CD4-positive, alpha-beta T cell treated with Interleukin-17A for 1 hour (primary cell): ENCODE measurements around the gene ANGEL1.
A peak's percentile ranks its signal among the peaks of the same experiment; 100 is the strongest.

ENCODE experiments used
- DNase-seq: peaks from one replicate; pipeline ENCODE4 v3.0.0-alpha.2; 2020

The ANGEL1 gene

GRCh38 chr14:76814726-76815645 lies 2.3 kb upstream of the ANGEL1 start:
- no peak for DNase-seq

- DNase-seq, result peak; percentile 17
Observed at GRCh38 chr14:76812093-76812421, 625 bp downstream of the ANGEL1 start.

DNA sequence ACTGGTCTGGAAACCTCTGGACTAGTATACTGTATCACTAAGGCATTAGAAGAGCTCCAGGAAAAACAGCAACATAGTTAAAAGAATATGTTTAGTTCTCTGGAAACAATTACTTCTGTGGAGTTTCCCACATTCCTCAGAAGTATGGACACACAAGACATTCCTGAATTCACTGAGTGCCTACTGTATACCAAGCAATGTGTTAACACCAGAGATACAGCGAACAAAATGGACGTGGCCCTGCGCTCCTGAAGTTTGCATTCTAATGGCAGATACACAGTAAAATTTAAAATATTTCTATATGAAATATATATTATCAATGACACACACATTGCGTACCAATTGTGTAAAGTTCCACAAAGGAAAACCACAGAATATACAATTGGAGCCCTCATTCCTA lies 1.1 kb downstream of the ANGEL1 start:
- no peak for DNase-seq

DNA sequence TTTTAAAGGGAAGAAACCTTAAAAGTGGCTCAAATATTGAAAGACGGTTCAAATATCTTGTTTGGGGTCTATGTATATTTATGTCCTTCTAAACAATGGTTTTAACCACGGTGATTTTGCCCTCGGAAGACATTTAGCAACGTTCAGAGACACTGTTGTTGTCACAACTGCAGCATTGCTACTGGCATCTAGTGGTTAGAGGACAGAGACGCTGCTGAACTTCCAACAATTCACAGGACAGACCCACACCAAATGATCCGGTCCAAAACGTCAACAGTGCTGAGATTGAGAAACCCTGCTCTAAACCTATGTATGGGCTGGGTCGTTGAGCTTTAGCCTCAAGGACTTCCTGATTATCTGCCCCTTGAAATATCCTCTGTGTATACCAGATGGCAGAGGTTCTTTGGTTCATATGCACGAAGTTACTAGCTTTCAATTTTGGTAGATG lies 1.7 kb downstream of the ANGEL1 start:
- peak; percentile 50 for DNase-seq

GRCh38 chr14:76810525-76810924 lies 2.2 kb downstream of the ANGEL1 start:
- DNase-seq, result no peak

DNA sequence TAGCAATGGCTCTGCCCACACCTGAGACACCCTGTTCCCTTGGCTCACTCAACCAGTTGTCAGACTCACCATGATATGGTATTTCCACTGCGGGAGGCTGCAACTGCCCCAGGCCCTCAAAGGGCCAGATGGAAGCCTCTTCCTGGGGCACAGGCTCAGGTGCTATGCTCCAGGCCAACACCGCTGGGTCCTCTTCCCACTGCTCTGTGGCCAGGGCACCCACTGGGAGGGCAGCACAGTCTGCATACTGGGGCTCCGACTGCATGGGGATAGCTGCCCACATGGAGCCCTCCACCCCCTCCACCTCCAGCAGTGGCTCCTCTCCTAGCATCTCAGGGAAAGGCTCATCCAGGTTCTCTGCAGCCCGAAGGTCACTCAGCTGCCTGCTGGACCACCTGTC lies 3.7 kb downstream of the ANGEL1 start:
- no peak for DNase-seq

- DNase-seq, result no peak
Observed at GRCh38 chr14:76808011-76808410, 4.7 kb downstream of the ANGEL1 start.

DNA sequence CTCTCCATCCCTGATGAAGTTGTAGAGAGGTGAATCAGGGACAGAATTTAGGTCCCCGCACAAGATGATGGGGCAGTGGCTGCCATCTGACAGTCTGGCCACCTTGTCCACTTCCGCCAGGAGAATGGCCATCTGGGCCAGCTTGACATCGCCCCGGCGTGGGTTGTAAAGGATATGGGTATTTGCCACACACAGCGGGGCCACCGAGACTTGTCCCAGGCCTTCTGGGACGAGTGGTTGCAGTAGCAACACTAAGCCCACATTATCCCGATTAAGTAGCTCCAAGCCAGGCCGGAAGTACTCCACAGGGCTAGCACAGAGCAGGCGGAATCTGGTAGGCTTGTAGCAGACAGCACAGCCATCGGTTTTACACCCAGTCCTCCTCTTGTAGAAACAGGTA lies 6.2 kb downstream of the ANGEL1 start:
- DNase-seq, result no peak

DNA sequence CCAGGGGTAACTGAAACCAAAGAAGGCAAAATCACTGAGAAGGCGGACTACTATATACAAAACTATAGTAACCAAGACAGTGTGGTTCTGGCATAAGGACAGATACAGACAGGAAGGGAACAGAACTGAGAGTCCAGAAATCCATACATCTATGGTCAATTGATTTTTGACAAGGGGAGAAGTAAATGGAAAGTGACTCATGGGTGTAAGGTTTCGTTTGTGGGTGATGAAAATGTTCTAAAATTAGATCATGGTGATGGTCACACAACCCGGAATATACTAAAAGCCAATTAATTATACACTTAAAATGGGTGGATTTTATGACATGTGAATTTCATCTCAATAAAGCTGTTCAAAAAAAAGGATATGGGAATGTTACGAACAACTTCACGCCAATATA lies 18.7 kb downstream of the ANGEL1 start:
- no peak for DNase-seq

DNA sequence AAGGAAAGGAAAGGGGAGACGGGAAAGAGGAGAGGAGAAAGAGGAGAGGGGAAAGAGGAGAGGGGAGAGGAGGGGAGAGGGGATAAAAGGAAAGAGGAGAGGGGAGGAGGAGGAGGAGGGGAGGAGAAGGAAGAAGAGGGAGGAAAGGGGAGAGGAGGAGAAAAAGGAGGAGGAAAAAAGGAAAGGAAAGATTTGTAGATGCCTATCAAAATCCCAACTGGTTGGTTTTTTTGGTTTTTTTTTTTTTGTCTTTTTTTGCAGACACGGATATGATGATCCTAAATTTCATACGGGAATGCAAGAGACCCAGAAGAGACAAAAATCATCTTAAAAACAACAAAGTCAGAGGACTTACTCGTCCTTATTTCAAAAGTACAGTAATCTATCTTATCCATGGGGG lies 19.4 kb downstream of the ANGEL1 start:
- no peak for DNase-seq

DNA sequence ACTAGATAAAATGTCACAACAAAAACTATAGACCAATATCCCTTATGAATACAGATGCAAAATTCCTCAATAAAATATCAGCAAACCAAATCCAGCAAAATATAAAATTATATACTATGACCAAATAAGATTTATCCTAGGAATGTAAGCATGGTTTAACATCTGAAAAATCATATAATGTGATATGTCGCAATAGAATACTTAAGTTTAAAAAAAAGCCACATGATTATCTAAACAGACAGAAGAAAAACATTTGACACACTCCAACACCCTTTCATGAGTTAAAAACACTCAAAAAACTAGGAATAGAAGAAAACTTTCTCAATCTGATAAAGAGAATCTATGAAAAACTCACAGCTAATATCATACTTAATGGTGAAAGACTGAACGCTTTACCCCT lies 20.3 kb downstream of the ANGEL1 start:
- no peak for DNase-seq

DNA sequence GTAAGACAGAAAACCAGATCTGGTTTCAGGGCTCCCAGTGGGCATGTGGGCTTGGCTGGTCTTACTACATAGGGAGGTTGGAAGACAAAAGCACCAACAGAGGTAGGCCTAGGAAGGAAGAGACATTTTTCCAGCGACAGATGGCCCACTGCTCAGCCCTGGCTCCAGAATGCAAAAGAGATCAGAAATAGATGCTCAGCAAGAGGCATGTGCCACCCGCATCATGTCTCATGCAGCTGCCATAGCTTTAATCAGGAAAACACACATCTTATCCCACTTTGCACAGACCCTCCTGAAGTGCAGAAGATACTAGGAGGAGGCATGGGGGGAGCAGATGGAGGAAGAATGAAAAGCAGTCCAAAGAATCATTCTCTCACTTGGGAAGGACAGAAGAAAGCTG lies 26.1 kb downstream of the ANGEL1 start:
- DNase-seq, result no peak

DNA sequence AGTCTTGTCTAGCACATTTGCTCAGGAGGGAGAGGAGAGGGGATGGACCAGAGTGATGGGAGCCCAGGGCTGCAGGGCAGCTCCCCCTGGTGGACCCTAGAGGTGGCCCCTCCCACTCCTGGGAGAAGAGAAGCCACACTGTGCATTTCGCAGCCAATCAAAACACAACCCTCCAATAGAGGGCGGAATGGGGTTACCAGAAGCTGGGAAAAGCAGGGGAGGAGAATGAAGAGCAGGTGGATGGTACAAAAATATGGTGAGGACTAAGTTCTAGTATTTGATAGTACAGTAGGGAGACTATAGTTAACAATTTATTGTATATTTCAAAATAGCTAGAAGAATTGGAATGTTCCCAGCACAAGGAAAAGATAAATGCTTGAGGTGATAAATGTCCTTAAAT lies 27.8 kb downstream of the ANGEL1 start:
- peak; percentile 72 for DNase-seq

DNA sequence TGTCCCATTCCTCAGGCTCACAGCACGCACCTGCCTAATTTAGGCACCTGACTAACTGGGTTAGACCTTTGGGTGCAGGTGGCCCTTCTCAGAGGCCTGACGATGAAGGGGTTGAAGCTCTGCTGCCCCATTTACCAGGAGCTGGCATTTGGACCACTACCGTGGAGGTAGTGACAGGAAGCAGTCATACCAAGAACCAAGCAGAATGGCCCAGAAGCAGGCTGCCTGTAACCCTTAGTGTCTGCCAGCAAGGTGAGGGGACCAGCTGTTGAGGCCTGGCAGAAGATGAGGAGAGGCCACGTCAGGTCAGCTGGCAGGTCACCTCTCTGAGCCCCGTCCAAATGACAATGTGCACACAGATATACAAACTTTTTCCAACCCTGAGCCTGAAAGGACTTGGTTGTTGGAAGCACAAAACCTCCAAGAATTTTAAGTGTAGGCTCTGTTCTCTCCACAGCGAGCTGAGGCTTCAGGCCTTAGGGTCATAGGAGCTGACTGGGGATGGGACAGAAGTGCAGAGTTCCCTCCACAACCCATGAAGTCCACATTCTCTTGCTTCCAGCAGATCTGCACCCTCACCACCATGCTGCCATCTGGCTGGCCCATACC lies 28.3 kb downstream of the ANGEL1 start:
- DNase-seq, result no peak

- no peak for DNase-seq
Observed at GRCh38 chr14:76782885-76783566, 29.7 kb downstream of the ANGEL1 start.

DNA sequence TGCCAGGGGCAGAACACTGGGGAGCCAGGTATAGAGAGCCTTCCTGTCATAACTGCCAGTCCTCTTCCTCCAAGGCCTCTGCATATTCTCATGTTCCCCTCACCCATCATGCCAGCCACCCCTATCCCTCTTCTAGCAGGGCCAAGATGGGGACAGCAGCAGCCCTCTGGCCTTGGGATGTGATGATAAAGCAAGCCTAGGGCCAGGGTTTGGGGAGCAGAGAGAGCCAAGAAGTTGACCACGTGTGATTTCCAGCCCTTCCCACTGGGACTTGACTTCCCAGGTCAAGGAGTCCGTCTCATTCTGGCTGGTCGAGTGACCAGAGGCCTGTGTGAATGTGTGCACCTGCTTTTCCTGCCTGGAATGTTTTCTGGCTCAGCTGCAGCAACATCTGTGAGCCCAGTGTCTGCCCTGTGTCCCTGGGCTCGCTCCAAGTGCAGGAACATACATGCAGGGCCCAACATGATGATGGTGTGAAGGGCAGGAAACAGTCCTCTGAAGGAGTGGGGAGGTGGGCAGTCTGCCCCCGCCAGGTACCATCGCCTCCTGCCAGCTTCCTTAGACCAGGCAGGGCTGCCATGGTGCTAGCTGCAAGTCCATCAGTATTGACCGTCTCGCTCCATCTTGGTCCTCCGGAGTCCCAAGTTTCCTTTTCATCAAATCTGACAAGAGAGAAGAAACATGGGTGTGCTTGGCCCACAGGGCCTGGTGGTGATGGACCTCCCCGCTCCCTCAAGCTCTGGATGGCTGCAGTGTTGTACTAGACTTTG lies 30.4 kb downstream of the ANGEL1 start:
- DNase-seq, result no peak

- no peak for DNase-seq
Observed at GRCh38 chr14:76781648-76782051, 31.0 kb downstream of the ANGEL1 start.

DNA sequence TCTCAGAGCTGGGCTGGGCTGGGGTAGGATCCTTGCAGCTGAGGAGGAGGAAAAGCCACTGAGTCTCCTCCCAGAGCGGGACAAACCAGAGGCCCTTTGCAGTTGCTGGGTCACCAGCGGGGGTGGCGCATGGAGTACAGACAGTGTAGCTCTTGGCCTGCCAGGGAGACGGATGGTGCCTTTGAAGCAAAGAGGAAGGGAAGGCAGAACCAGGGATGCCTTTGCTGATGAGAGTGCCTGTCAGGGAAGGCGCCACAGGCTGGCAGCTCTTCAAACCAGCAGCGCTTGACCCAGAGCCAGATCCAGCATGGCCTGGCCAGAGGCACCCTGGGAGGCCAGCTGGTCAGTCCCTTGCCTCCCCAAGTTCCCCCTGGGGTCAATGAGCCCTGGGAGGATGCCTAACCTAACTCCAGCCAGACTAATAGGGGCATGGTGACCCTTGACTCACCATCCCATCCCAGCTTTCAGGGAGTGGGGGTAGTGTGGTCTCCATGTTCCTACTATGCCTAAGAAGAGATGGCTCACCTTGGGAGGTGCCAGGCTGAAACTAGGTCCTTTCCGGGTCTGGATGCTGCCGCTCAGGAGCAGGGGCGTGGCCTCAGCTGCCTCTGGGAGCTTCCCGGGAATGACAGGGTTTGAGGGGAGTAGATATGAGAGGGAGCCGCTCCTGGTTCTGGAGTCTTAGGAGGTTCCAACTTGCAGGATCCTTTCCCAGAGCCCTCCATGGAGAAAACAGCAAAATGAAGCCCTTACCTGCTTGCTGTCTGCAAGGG lies 31.6 kb downstream of the ANGEL1 start:
- no peak for DNase-seq

DNA sequence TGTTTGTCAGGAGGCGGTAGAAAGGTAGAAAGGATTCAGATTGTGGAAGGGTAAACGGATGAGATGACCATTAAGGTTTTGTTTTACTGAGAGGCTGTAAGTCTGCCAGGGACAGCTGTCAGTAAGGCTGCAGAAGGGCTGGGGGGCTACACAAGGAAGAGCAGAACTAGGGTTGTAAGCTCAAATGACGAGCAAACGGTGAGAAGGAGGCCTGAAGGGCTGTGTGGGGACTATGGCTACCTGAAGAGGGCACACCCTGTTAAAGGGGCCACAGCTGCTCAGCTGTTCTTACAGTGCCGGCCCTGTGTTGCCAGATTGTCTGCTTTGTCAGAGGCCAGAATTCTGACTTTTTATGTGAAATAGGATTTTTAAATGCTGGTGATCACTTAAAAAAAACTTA lies 32.3 kb downstream of the ANGEL1 start:
- no peak for DNase-seq

GRCh38 chr14:76780058-76780345 lies 32.7 kb downstream of the ANGEL1 start:
- DNase-seq, result no peak

DNA sequence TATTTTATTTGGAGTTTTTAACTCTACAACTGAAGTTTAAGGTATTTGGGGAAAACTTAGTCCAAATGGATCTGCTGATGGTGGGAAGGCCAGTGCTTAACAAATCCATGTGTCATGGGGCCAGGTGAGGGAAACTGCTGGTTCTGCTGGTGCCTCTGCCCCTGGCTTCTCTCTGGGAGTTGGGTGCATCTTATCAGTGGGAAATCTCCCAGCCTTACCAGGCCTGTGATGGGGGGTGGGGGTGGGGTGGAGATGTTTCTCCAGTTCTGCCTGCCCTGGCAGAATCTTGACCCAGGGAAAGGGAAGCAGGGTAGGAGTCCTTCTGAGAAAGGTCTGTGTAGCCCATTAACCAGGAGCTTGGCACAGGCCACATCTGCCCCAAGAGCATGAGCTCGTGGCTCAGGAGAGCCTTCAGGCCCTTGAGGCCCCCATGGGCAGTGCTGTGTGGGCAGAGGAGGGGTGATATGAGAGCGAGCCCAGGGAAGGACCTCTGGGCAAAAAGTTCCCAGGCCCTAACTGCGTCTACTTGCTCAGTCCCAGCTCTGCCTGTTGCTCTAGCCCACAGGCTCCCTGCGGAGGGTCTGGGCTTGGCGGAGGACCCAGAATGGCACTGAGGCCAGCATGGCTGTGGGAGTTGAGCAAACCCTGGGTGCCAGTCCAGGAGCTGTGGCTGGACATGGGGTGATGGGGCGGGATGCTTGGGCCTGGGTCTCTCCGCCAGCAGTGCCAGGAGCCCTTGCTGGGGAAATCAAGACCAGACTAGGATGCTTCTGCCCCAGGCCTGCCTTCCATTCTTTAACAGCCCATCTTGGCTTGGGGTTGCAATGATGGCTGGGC lies 33.2 kb downstream of the ANGEL1 start:
- DNase-seq, result no peak
